Mesothelial cell of epicardium (in vitro differentiated cells): Measurements from ENCODE around the gene AARS2. TPM values are rescaled to one million over a fixed set of nuclear protein-coding genes. Genes with fewer than 3 reads are reported as not detected.

Source experiments
- DNase-seq, 2 experiments: peaks; one replicate each; pipeline ENCODE4 v3.0.0; 2021; ENCODE audit warnings: low spot score in 2 of 2; ENCODE audit not compliant: unreplicated experiment in 2 of 2
- H3K27ac Mint-ChIP-seq: 2 replicates; pipeline ENCODE4 v1.8.0; 2021; ENCODE audit warnings: mixed read lengths
- H3K27me3 Mint-ChIP-seq: 2 replicates; pipeline ENCODE4 v1.8.0; 2021; ENCODE audit warnings: low read depth, mixed read lengths
- H3K36me3 Mint-ChIP-seq: 2 replicates; pipeline ENCODE4 v1.8.0; 2021; ENCODE audit warnings: mixed read lengths
- H3K4me1 Mint-ChIP-seq: 2 replicates; pipeline ENCODE4 v1.8.0; 2021; ENCODE audit warnings: mixed read lengths
- H3K4me3 Mint-ChIP-seq: 2 replicates; pipeline ENCODE4 v1.8.0; 2021; ENCODE audit warnings: mild to moderate bottlenecking, moderate library complexity, mixed read lengths
- H3K9me3 Mint-ChIP-seq: 2 replicates; pipeline ENCODE4 v1.8.0; 2021; ENCODE audit warnings: mixed read lengths
- CTCF ChIP-seq: fragments of 200-600 bp; sonication (generic); IDR thresholded peaks from one replicate; pipeline ENCODE4 v1.5.0; 2021; ENCODE audit warnings: antibody characterized with exemption; ENCODE audit not compliant: unreplicated experiment
- total RNA-seq: library from RNA; stranded (reverse); gene quantifications from 3 replicates; pipeline ENCODE4 v1.2.1, GENCODE V29; 2021

The AARS2 gene
- total RNA-seq, 1 donor from 2014 or later: 33.4 TPM

GRCh38 chr6:44269178-44269920, 43.8 kb downstream of the AARS2 start:
- Mint-ChIP-seq H3K27me3 (peaks cover 64% of the 10 kb centered on the region), H3K27ac (no peak overlapping the region), H3K4me1 (peaks cover 11% of the 10 kb centered on the region), H3K36me3 (no peaks in the 10 kb centered on the region), H3K4me3 (peak overlapping the region; percentile 70), H3K9me3 (no peaks in the 10 kb centered on the region)
- DNase-seq: no peak
- TF ChIP-seq CTCF: no peak

- TF ChIP-seq CTCF: peak; percentile 84
- Mint-ChIP-seq H3K9me3 (no peaks in the 10 kb centered on the region), H3K4me3 (no peak overlapping the region), H3K27me3 (peaks cover 55% of the 10 kb centered on the region), H3K36me3 (no peaks in the 10 kb centered on the region), H3K4me1 (peaks cover 23% of the 10 kb centered on the region), H3K27ac (no peak overlapping the region)
- DNase-seq: peak in 1 of 2 experiments; percentile 80
Measured at GRCh38 chr6:44268095-44268628, 45.0 kb downstream of the AARS2 start.

DNA sequence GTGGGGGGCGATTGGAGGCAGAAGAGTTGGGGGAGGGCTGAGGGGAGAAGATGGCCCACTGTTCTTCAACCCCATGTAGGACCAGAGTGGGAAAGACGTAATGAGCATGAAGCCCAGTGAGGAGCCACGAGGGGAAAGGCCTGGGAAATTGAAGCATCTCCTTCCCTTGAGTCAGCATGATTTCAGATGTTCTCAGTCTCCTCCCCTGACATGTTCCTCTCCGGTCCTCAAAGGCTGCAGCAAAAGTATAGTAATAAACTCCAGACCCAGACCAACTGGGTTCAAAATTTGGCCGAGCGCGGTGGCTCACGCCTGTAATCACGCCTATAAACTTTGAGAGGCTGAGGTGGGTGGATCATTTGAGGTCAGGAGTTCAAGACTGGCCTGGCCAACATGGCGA, 45.9 kb downstream of the AARS2 start:
- Mint-ChIP-seq H3K36me3 (no peaks in the 10 kb centered on the region), H3K4me1 (peaks cover 31% of the 10 kb centered on the region), H3K27ac (no peak overlapping the region), H3K9me3 (no peaks in the 10 kb centered on the region), H3K4me3 (no peak overlapping the region), H3K27me3 (peaks cover 45% of the 10 kb centered on the region)
- no peak for DNase-seq
- no peak for TF ChIP-seq CTCF

- no peak for TF ChIP-seq CTCF
- peak overlapping the region; percentile 57 for H3K4me3 Mint-ChIP-seq
- peaks cover 36% of the 10 kb centered on the region for H3K27me3 Mint-ChIP-seq
- H3K36me3 Mint-ChIP-seq: no peaks in the 10 kb centered on the region
- peak overlapping the region; percentile 77 for H3K27ac Mint-ChIP-seq
- DNase-seq: no peak
- H3K4me1 Mint-ChIP-seq: peaks cover 31% of the 10 kb centered on the region
- no peaks in the 10 kb centered on the region for H3K9me3 Mint-ChIP-seq
Measured at GRCh38 chr6:44266347-44266746, 46.8 kb downstream of the AARS2 start.

DNA sequence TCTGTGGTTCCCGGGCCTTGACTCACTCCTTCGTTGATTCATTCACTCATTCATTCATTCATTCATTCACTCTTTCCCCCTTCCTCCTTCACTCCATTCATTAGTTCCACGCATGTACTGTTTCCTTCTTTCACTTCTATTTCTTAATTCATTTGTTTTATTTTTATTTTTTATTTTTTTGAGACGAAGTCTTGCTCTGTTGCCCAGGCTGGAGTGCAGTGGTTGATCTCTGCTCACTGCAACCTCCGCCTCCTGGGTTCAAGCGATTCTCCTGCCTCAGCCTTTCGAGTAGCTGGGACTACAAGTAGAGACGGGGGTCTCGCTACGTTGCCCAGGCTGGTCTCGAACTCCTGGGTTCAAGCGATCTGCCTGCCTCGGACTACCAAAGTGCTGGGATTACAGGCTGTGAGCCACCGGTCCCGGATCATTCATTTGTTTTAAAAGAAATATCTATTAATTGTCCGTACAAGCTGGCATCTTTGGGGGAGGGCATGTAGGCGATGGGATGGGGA, 47.4 kb downstream of the AARS2 start:
- Mint-ChIP-seq H3K27ac (peak overlapping the region; percentile 77), H3K4me1 (peaks cover 31% of the 10 kb centered on the region), H3K36me3 (no peaks in the 10 kb centered on the region), H3K4me3 (peak overlapping the region; percentile 82), H3K27me3 (peaks cover 32% of the 10 kb centered on the region), H3K9me3 (no peaks in the 10 kb centered on the region)
- no peak for TF ChIP-seq CTCF
- DNase-seq: no peak
